B cell (primary cell): ENCODE measurements around the gene SFXN5.

Experiments
- CTCF ChIP-seq: fragments of 200-600 bp; IDR thresholded peaks from one replicate; pipeline ENCODE4 v1.8.0; 2022; ENCODE audit warnings: antibody characterized with exemption, mild to moderate bottlenecking
- EZH2 ChIP-seq: IDR thresholded peaks from 2 replicates; pipeline ENCODE4 v1.6.1; 2012; ENCODE audit warnings: borderline replicate concordance, low read depth, mild to moderate bottlenecking, moderate library complexity, low read length; ENCODE audit not compliant: insufficient read depth, poor library complexity, severe bottlenecking

- TF ChIP-seq CTCF (no peak), EZH2 (no peak)
These were observed 111.2 kb downstream of the SFXN5 start for GRCh38 chr2:72959995-72960981.
